Uterus (tissue), 2 donors: ENCODE measurements around the gene TFEB.

Experiments used
- POLR2A ChIP-seq, 2 donors: fragments of 450-650 bp; IDR thresholded peaks; one replicate each; pipeline ENCODE4 v1.6.1; 2016; ENCODE audit warnings: antibody characterized with exemption in 2 of 2, mild to moderate bottlenecking in 1 of 2, moderate library complexity in 1 of 2
- TF ChIP-seq, protein P1 (sequence below), 4 experiments: fragments of 200-600 bp in 2 of 4; fragments of 450-650 bp in 2 of 4; sonication (generic) in 2 of 4; IDR thresholded peaks; one replicate each; pipeline ENCODE4 v1.5.1; 2016 to 2019; ENCODE audit warnings: antibody characterized with exemption in 4 of 4, mild to moderate bottlenecking in 2 of 4, moderate library complexity in 1 of 4

GRCh38 chr6:41777551-41778285, 42.3 kb upstream of the TFEB start:
- TF ChIP-seq, protein P1, sequence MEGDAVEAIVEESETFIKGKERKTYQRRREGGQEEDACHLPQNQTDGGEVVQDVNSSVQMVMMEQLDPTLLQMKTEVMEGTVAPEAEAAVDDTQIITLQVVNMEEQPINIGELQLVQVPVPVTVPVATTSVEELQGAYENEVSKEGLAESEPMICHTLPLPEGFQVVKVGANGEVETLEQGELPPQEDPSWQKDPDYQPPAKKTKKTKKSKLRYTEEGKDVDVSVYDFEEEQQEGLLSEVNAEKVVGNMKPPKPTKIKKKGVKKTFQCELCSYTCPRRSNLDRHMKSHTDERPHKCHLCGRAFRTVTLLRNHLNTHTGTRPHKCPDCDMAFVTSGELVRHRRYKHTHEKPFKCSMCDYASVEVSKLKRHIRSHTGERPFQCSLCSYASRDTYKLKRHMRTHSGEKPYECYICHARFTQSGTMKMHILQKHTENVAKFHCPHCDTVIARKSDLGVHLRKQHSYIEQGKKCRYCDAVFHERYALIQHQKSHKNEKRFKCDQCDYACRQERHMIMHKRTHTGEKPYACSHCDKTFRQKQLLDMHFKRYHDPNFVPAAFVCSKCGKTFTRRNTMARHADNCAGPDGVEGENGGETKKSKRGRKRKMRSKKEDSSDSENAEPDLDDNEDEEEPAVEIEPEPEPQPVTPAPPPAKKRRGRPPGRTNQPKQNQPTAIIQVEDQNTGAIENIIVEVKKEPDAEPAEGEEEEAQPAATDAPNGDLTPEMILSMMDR (IDR thresholded peaks at IDR 0.05) = no peak
- no peak for TF ChIP-seq POLR2A (IDR thresholded peaks at IDR 0.05)
